ENCODE data around the gene ADAMTS20. TPM values are rescaled to one million over a fixed set of nuclear protein-coding genes. Genes with fewer than 3 reads are reported as not detected.

The ADAMTS20 gene
- total RNA-seq, 1 donor from 2014 or later = 2.1 TPM

GRCh38 chr12:43312991-43313505 is 239.0 kb downstream of the ADAMTS20 start:
- Mint-ChIP-seq H3K27ac (no peak overlapping the region), H3K9me3 (peaks cover 8% of the 10 kb centered on the region), H3K4me3 (no peak overlapping the region), H3K27me3 (ENCODE audit: low read depth) (no peaks in the 10 kb centered on the region), H3K4me1 (peaks cover 21% of the 10 kb centered on the region), H3K36me3 (no peaks in the 10 kb centered on the region)
- TF ChIP-seq CTCF (IDR thresholded peaks at IDR 0.05; ENCODE audit: unreplicated experiment) = no peak
- no peak for DNase-seq (ENCODE audit: low spot score in 2 of 2, unreplicated experiment in 2 of 2)

- H3K4me1 Mint-ChIP-seq = peaks cover 3% of the 10 kb centered on the region
- DNase-seq (ENCODE audit: low spot score in 2 of 2, unreplicated experiment in 2 of 2) = no peak
- no peak overlapping the region for H3K4me3 Mint-ChIP-seq
- no peaks in the 10 kb centered on the region for H3K36me3 Mint-ChIP-seq
- H3K27me3 Mint-ChIP-seq (ENCODE audit: low read depth) = no peaks in the 10 kb centered on the region
- no peak for TF ChIP-seq CTCF (IDR thresholded peaks at IDR 0.05; ENCODE audit: unreplicated experiment)
- peaks cover 8% of the 10 kb centered on the region for H3K9me3 Mint-ChIP-seq
- H3K27ac Mint-ChIP-seq = peak overlapping the region; percentile 13
These were observed 241.4 kb downstream of the ADAMTS20 start for GRCh38 chr12:43310596-43310995.

GRCh38 chr12:43309959-43310358 is 242.0 kb downstream of the ADAMTS20 start:
- H3K9me3 Mint-ChIP-seq = peaks cover 8% of the 10 kb centered on the region
- DNase-seq (ENCODE audit: low spot score in 2 of 2, unreplicated experiment in 2 of 2) = no peak
- H3K27me3 Mint-ChIP-seq (ENCODE audit: low read depth) = no peaks in the 10 kb centered on the region
- H3K4me3 Mint-ChIP-seq = no peak overlapping the region
- no peak for TF ChIP-seq CTCF (IDR thresholded peaks at IDR 0.05; ENCODE audit: unreplicated experiment)
- H3K4me1 Mint-ChIP-seq = peaks cover 3% of the 10 kb centered on the region
- H3K36me3 Mint-ChIP-seq = no peaks in the 10 kb centered on the region
- H3K27ac Mint-ChIP-seq = no peak overlapping the region

GRCh38 chr12:43308776-43309175 is 243.2 kb downstream of the ADAMTS20 start:
- H3K4me1 Mint-ChIP-seq = peaks cover 3% of the 10 kb centered on the region
- no peak overlapping the region for H3K4me3 Mint-ChIP-seq
- peaks cover 8% of the 10 kb centered on the region for H3K9me3 Mint-ChIP-seq
- TF ChIP-seq CTCF (IDR thresholded peaks at IDR 0.05; ENCODE audit: unreplicated experiment) = no peak
- no peaks in the 10 kb centered on the region for H3K27me3 Mint-ChIP-seq (ENCODE audit: low read depth)
- DNase-seq (ENCODE audit: low spot score in 2 of 2, unreplicated experiment in 2 of 2) = no peak
- H3K36me3 Mint-ChIP-seq = no peaks in the 10 kb centered on the region
- no peak overlapping the region for H3K27ac Mint-ChIP-seq

- H3K4me1 Mint-ChIP-seq = no peaks in the 10 kb centered on the region
- H3K27me3 Mint-ChIP-seq (ENCODE audit: low read depth) = no peaks in the 10 kb centered on the region
- no peak overlapping the region for H3K27ac Mint-ChIP-seq
- no peak overlapping the region for H3K4me3 Mint-ChIP-seq
- H3K9me3 Mint-ChIP-seq = peaks cover 11% of the 10 kb centered on the region
- no peaks in the 10 kb centered on the region for H3K36me3 Mint-ChIP-seq
- no peak for DNase-seq (ENCODE audit: low spot score in 2 of 2, unreplicated experiment in 2 of 2)
- TF ChIP-seq CTCF (IDR thresholded peaks at IDR 0.05; ENCODE audit: unreplicated experiment) = no peak
These were observed 244.9 kb downstream of the ADAMTS20 start for GRCh38 chr12:43307126-43307525.

GRCh38 chr12:43306066-43306465 is 245.9 kb downstream of the ADAMTS20 start:
- H3K9me3 Mint-ChIP-seq = peaks cover 15% of the 10 kb centered on the region
- no peak for TF ChIP-seq CTCF (IDR thresholded peaks at IDR 0.05; ENCODE audit: unreplicated experiment)

More at GRCh38 chr12:43306066-43306465, 245.9 kb downstream of the ADAMTS20 start:
- Mint-ChIP-seq H3K27me3 (ENCODE audit: low read depth) (no peaks in the 10 kb centered on the region), H3K4me1 (no peaks in the 10 kb centered on the region), H3K27ac (no peak overlapping the region), H3K36me3 (no peaks in the 10 kb centered on the region), H3K4me3 (no peak overlapping the region)
- no peak for DNase-seq (ENCODE audit: low spot score in 2 of 2, unreplicated experiment in 2 of 2)
